BE2C (cell line): Measurements from ENCODE around the gene MCCC2. TPM values are rescaled to one million over a fixed set of nuclear protein-coding genes. Genes with fewer than 3 reads are reported as not detected.
A peak's percentile ranks its signal among the peaks of the same experiment; 100 is the strongest.
"Not testable (repeated sequence)": the region's sequence is repeated elsewhere in the genome, so short reads cannot be mapped to it uniquely, and the experiment has no call there.

Source experiments
- DNase-seq: peaks from one replicate; pipeline ENCODE4 v3.0.0-alpha.2; 2020
- H3K27me3 ChIP-seq: fragments of 250-450 bp; sonication (Bioruptor Pico); 2 replicates; pipeline ENCODE4 v1.5.1; 2020; ENCODE audit warnings: mild to moderate bottlenecking
- H3K36me3 ChIP-seq: fragments of 250-450 bp; sonication (Bioruptor Pico); 2 replicates; pipeline ENCODE4 v1.5.1; 2020; ENCODE audit warnings: mild to moderate bottlenecking
- H3K4me1 ChIP-seq: fragments of 250-450 bp; sonication (Bioruptor Pico); 2 replicates; pipeline ENCODE4 v1.5.1; 2020
- H3K4me3 ChIP-seq: 2 replicates; pipeline ENCODE4 v1.5.1; 2011; ENCODE audit warnings: low read depth, low read length
- H3K9me3 ChIP-seq: fragments of 250-450 bp; sonication (Bioruptor Pico); 2 replicates; pipeline ENCODE4 v1.5.1; 2020
- CTCF ChIP-seq: IDR thresholded peaks from 2 replicates; pipeline ENCODE4 v1.5.1; 2012; ENCODE audit warnings: mild to moderate bottlenecking, low read depth, low read length
- polyA plus RNA-seq: library from polyadenylated mRNA; unstranded; fragments of >200 nt; gene quantifications from one replicate; pipeline ENCODE4 v1.2.1, GENCODE V29; 2012; ENCODE audit warnings: low read depth, missing spikeins; ENCODE audit not compliant: insufficient read length, insufficient read depth

MCCC2 gene
- 15.2 TPM for polyA plus RNA-seq

- peak; percentile 99 for DNase-seq
- Histone ChIP-seq H3K27me3 (no peaks in the 10 kb centered on the region), H3K9me3 (no peaks in the 10 kb centered on the region), H3K4me1 (peaks cover 10% of the 10 kb centered on the region), H3K36me3 (no peaks in the 10 kb centered on the region), H3K4me3 (peak within 1 kb of the TSS; percentile 89)
- no peak for TF ChIP-seq CTCF
Measured at GRCh38 chr5:71586941-71587765, at the start of gene MCCC2. MCCC2 (plus strand) TSS chr5:71587340; CDS start chr5:71587426, 86 bp downstream.

GRCh38 chr5:71537687-71538086 lies 49.5 kb upstream of the MCCC2 start:
- no peak for TF ChIP-seq CTCF
- Histone ChIP-seq H3K9me3 (no peaks in the 10 kb centered on the region), H3K4me1 (no peaks in the 10 kb centered on the region), H3K27me3 (no peaks in the 10 kb centered on the region), H3K4me3 (no peak overlapping the region), H3K36me3 (peaks cover 53% of the 10 kb centered on the region)
- DNase-seq = no peak

- H3K4me3 ChIP-seq, H3K27me3 ChIP-seq, H3K9me3 ChIP-seq, DNase-seq, H3K4me1 ChIP-seq: not testable (repeated sequence)
- peaks cover 61% of the 10 kb centered on the region for H3K36me3 ChIP-seq
Measured at GRCh38 chr5:71550885-71551284, 36.3 kb upstream of the MCCC2 start.

GRCh38 chr5:71551582-71551981 lies 35.6 kb upstream of the MCCC2 start:
- not testable (repeated sequence) for H3K27me3 ChIP-seq, H3K9me3 ChIP-seq, H3K4me1 ChIP-seq, H3K4me3 ChIP-seq, DNase-seq
- H3K36me3 ChIP-seq = peaks cover 59% of the 10 kb centered on the region

GRCh38 chr5:71552026-71552749 lies 35.0 kb upstream of the MCCC2 start:
- not testable (repeated sequence) for H3K4me1 ChIP-seq, DNase-seq, H3K4me3 ChIP-seq, H3K27me3 ChIP-seq, H3K9me3 ChIP-seq
- H3K36me3 ChIP-seq = peaks cover 59% of the 10 kb centered on the region

- TF ChIP-seq CTCF = no peak
- H3K4me1 ChIP-seq = no peaks in the 10 kb centered on the region
- H3K4me3 ChIP-seq = no peak overlapping the region
- H3K36me3 ChIP-seq = peaks cover 41% of the 10 kb centered on the region
- DNase-seq = no peak
- H3K9me3 ChIP-seq = no peaks in the 10 kb centered on the region
- no peaks in the 10 kb centered on the region for H3K27me3 ChIP-seq
Measured at GRCh38 chr5:71563161-71563560, 24.0 kb upstream of the MCCC2 start.

GRCh38 chr5:71564895-71565294 lies 22.2 kb upstream of the MCCC2 start:
- H3K4me1 ChIP-seq = no peaks in the 10 kb centered on the region
- peaks cover 36% of the 10 kb centered on the region for H3K36me3 ChIP-seq
- H3K9me3 ChIP-seq = no peaks in the 10 kb centered on the region
- DNase-seq = no peak
- H3K27me3 ChIP-seq = no peaks in the 10 kb centered on the region
- no peak for TF ChIP-seq CTCF
- H3K4me3 ChIP-seq = no peak overlapping the region
